HEK293 (cell line): Measurements from ENCODE around the gene FBXW5.

ENCODE experiments used
- CTCF ChIA-PET: fragments of 350-600 bp; formaldehyde crosslinking; extraction: SDS; loops from one replicate; lab custom pipeline; 2021; ENCODE audit warnings: antibody characterized with exemption; lab: Yijun Ruan, JAX
- POLR2A ChIA-PET: fragments of 300-600 bp; formaldehyde crosslinking; extraction: SDS; loops from one replicate; lab custom pipeline; 2020; ENCODE audit warnings: antibody characterized with exemption, inconsistent platforms; lab: Yijun Ruan, JAX
- H3K27ac ChIP-seq: fragments of 200-500 bp; sonication (Bioruptor generic); 2 replicates; pipeline ENCODE4 v1.5.1; 2014; ENCODE audit warnings: low read depth, low read length, control low read depth, inconsistent platforms; ENCODE audit errors: extremely low read depth
- H3K36me3 ChIP-seq, 2 experiments: fragments of 200-500 bp in 1 of 2; sonication (Bioruptor generic) in 1 of 2; 1 replicate in 1 of 2; 2 replicates in 1 of 2; pipeline ENCODE4 v1.5.1; 2014 to 2017; ENCODE audit warnings: inconsistent platforms in 2 of 2, low read length in 2 of 2; ENCODE audit not compliant: control insufficient read depth in 2 of 2, insufficient read depth in 1 of 2
- H3K4me1 ChIP-seq: fragments of 200-500 bp; sonication (Bioruptor generic); 2 replicates; pipeline ENCODE4 v1.5.1; 2014; ENCODE audit warnings: mild to moderate bottlenecking, low read length, inconsistent platforms; ENCODE audit not compliant: control insufficient read depth, insufficient read depth
- H3K4me3 ChIP-seq: 2 replicates; pipeline ENCODE4 v1.5.1; 2011; ENCODE audit warnings: low read depth, mild to moderate bottlenecking, control low read depth, low read length, moderate library complexity
- H3K9me3 ChIP-seq: fragments of 200-500 bp; sonication (Bioruptor generic); 2 replicates; pipeline ENCODE4 v1.5.1; 2014; ENCODE audit warnings: low read depth, low read length, inconsistent platforms; ENCODE audit not compliant: control insufficient read depth, insufficient read depth
- BCL11A ChIP-seq: fragments of 450-650 bp; formaldehyde crosslinking; IDR thresholded peaks from 2 replicates; pipeline ENCODE4 v1.5.1; 2016; ENCODE audit warnings: low read depth, missing biosample characterization, missing genetic modification characterization
- IKZF3 ChIP-seq: fragments of 450-650 bp; IDR thresholded peaks from 2 replicates; pipeline ENCODE4 v1.5.0; 2018; ENCODE audit warnings: missing biosample characterization, mild to moderate bottlenecking, missing genetic modification characterization, moderate library complexity
- YY2 ChIP-seq: fragments of 450-650 bp; formaldehyde crosslinking; IDR thresholded peaks from 2 replicates; pipeline ENCODE4 v1.5.1; 2016; ENCODE audit warnings: missing biosample characterization, missing genetic modification characterization
- ZNF114 ChIP-seq: fragments of 450-650 bp; formaldehyde crosslinking; IDR thresholded peaks from 2 replicates; pipeline ENCODE4 v1.5.0; 2017; ENCODE audit warnings: missing biosample characterization, missing genetic modification characterization
- ZNF2 ChIP-seq: fragments of 450-650 bp; formaldehyde crosslinking; IDR thresholded peaks from 2 replicates; pipeline ENCODE4 v1.5.1; 2016; ENCODE audit warnings: missing biosample characterization, missing genetic modification characterization
- ZNF223 ChIP-seq: fragments of 450-650 bp; formaldehyde crosslinking; IDR thresholded peaks from 2 replicates; pipeline ENCODE4 v1.5.1; 2016; ENCODE audit warnings: missing biosample characterization, missing genetic modification characterization
- ZNF324 ChIP-seq: fragments of 450-650 bp; formaldehyde crosslinking; IDR thresholded peaks from 2 replicates; pipeline ENCODE4 v1.5.1; 2016; ENCODE audit warnings: missing biosample characterization, missing genetic modification characterization
- ZNF354C ChIP-seq: fragments of 450-650 bp; formaldehyde crosslinking; IDR thresholded peaks from 2 replicates; pipeline ENCODE4 v1.5.1; 2016; ENCODE audit warnings: missing biosample characterization, missing genetic modification characterization, low read depth, borderline replicate concordance
- ZNF404 ChIP-seq: fragments of 450-650 bp; formaldehyde crosslinking; IDR thresholded peaks from 2 replicates; pipeline ENCODE4 v1.5.1; 2017; ENCODE audit warnings: missing biosample characterization, missing genetic modification characterization
- ZNF423 ChIP-seq: fragments of 450-650 bp; formaldehyde crosslinking; IDR thresholded peaks from 2 replicates; pipeline ENCODE4 v1.5.1; 2016; ENCODE audit warnings: missing biosample characterization, missing genetic modification characterization
- ZNF555 ChIP-seq: fragments of 450-650 bp; formaldehyde crosslinking; conservative IDR thresholded peaks from 2 replicates; pipeline ENCODE4 v1.5.1; 2017; ENCODE audit warnings: missing biosample characterization, mild to moderate bottlenecking, missing genetic modification characterization, inconsistent platforms
- ZNF560 ChIP-seq: fragments of 450-650 bp; formaldehyde crosslinking; IDR thresholded peaks from 2 replicates; pipeline ENCODE4 v1.5.1; 2017; ENCODE audit warnings: missing biosample characterization, missing genetic modification characterization, borderline replicate concordance
- ZNF600 ChIP-seq: fragments of 450-650 bp; formaldehyde crosslinking; IDR thresholded peaks from 2 replicates; pipeline ENCODE4 v1.5.1; 2016; ENCODE audit warnings: missing biosample characterization, missing genetic modification characterization
- ZNF629 ChIP-seq: fragments of 450-650 bp; formaldehyde crosslinking; IDR thresholded peaks from 2 replicates; pipeline ENCODE4 v1.5.1; 2017; ENCODE audit warnings: missing biosample characterization, missing genetic modification characterization
- ZNF707 ChIP-seq: fragments of 450-650 bp; formaldehyde crosslinking; IDR thresholded peaks from 2 replicates; pipeline ENCODE4 v1.5.1; 2016; ENCODE audit warnings: missing biosample characterization, missing genetic modification characterization
- ZNF777 ChIP-seq: fragments of 450-650 bp; formaldehyde crosslinking; IDR thresholded peaks from 2 replicates; pipeline ENCODE4 v1.5.1; 2017; ENCODE audit warnings: missing biosample characterization, missing genetic modification characterization, borderline replicate concordance
- TF ChIP-seq, protein P1 (sequence below): fragments of 450-650 bp; formaldehyde crosslinking; IDR thresholded peaks from 2 replicates; pipeline ENCODE4 v1.5.1; 2016; ENCODE audit warnings: missing biosample characterization, missing genetic modification characterization
- TF ChIP-seq, protein P2 (sequence below): fragments of 450-650 bp; formaldehyde crosslinking; IDR thresholded peaks from 2 replicates; pipeline ENCODE4 v1.5.1; 2017; ENCODE audit warnings: missing biosample characterization, missing genetic modification characterization
- TF ChIP-seq, protein P3 (sequence below): fragments of 450-650 bp; formaldehyde crosslinking; IDR thresholded peaks from 2 replicates; pipeline ENCODE4 v1.5.1; 2016; ENCODE audit warnings: missing biosample characterization, missing genetic modification characterization
- TF ChIP-seq, protein P4 (sequence below): fragments of 450-650 bp; formaldehyde crosslinking; IDR thresholded peaks from 2 replicates; pipeline ENCODE4 v1.5.1; 2016; ENCODE audit warnings: missing biosample characterization, missing genetic modification characterization

The FBXW5 gene

DNA sequence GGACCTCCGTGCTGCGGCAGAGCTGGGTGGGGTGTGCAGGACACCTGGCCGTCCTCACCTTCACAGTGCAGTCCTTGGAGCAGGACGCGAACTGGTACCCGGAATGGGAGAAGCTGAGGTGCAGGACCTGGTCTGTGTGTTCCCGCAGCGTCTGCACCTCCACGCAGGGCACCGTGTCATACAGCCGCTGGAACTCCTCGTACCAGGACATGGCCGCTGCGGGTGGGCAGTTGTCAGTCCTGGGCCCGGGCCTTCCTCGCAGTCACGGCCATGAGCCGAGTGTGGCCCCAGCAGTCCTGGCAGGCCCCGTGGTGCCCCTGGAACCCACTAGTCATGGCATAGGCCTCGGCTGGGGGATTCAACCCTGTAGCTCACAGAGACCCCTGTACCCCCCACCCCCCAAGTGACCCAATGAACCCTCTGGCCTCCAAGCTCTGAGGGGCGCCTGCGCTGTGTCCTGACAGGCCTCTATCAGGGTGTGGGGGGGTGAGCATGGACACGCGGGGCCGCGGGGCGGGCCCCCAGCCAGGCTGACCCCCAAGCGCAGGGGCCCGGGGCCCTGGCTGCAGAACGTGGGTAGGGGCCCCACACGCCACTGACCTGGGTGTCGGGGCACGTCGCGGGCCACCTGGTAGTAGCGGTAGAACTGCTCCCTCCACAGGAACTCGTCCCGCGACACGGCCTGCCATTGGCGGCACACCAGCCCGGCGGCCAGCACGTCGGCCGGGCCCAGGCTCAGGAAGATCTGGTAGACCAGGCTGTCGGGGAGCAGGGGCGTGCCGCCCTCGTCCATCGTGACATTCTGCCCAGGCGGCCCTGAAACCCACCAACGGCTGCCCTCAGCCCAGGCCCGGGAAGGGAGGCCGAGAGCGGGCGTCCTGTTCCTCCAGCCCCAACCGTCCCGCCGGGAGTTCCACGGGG, 987 bp downstream of the FBXW5 start (continued):
- no peak for TF ChIP-seq ZNF629 (tag by site-specific recombination)

DNA sequence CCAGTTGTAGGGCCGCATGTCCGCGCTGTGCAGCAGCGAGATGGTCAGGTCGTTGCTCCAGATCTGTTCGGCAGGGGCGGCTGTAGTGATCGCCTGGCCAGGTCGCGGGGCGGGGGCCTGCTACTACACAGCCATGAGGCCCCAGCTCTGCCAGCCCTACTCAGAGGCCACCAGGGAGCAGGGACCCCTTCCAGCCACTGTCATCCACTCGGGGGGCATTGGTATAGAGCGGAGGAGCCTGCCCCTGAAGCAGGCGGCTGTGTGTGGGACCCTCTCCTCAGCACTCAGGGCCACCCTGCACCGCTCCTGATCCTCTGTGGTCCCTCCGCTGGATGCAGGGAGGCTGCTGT, 1.7 kb downstream of the FBXW5 start:
- ChIA-PET POLR2A (interaction anchor here (0.6 kb wide), 1 partner anchor 49 kb away, joined by 7 read pairs; no protein-coding TSS in a partner anchor), CTCF (no interaction called here)
- Histone ChIP-seq H3K9me3 (no peaks in the 10 kb centered on the region), H3K36me3 (peaks cover 0 to 46% of the 10 kb centered on the region in 2 experiments; a peak in 1 of 3 replicates), H3K27ac (no peak overlapping the region; the same call in 1 of the 2 replicates), H3K4me3 (no peak overlapping the region), H3K4me1 (no peaks in the 10 kb centered on the region)
- TF ChIP-seq ZNF223 (tag by site-specific recombination) (no peak), ZNF707 (no peak), ZNF777 (tag by site-specific recombination) (no peak)
- TF ChIP-seq, protein P1, sequence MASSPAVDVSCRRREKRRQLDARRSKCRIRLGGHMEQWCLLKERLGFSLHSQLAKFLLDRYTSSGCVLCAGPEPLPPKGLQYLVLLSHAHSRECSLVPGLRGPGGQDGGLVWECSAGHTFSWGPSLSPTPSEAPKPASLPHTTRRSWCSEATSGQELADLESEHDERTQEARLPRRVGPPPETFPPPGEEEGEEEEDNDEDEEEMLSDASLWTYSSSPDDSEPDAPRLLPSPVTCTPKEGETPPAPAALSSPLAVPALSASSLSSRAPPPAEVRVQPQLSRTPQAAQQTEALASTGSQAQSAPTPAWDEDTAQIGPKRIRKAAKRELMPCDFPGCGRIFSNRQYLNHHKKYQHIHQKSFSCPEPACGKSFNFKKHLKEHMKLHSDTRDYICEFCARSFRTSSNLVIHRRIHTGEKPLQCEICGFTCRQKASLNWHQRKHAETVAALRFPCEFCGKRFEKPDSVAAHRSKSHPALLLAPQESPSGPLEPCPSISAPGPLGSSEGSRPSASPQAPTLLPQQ (tag by site-specific recombination) = no peak

DNA sequence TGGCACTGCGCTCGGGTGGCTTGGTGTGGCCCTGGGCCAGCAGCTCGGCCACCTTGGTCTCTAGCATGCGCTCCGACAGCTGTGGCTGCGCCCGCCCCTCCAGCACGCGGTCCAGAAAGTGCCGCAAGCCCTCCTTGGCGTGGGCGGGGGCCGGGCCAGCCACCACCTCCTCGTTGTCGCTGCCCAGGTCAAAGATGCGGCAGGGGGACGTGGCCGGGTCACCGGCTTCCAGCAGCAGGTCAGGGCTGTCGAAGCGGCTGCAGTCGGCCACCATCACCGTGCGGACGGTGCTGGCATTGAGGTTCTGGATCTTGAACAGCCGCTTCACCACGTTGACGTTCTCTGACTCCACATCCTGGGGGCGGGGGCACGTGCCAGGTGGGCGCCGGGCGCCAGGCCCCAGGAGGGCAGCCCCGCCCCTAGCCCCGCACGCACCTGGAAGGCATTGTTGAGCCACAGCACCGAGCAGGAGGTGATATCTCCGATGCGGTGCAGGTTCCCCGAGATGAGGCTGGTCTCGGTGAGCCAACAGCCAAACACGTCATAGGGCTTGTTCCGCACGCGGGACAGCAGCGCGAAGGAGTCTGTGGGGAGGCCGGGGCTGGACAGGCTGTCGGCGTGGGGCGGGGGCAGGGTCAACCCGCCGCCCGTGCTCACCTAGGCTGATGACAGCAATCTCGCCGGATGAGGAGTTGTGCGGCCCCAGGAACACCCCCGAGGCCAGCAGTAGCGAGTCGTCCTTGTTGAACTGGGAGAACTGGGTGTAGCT, 2.2 kb downstream of the FBXW5 start:
- no peak for TF ChIP-seq ZNF629 (tag by site-specific recombination)
- TF ChIP-seq, protein P2, sequence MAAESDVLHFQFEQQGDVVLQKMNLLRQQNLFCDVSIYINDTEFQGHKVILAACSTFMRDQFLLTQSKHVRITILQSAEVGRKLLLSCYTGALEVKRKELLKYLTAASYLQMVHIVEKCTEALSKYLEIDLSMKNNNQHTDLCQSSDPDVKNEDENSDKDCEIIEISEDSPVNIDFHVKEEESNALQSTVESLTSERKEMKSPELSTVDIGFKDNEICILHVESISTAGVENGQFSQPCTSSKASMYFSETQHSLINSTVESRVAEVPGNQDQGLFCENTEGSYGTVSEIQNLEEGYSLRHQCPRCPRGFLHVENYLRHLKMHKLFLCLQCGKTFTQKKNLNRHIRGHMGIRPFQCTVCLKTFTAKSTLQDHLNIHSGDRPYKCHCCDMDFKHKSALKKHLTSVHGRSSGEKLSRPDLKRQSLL (tag by site-specific recombination) = 0 out of 2 replicates have a peak, but pooled peaks have one; percentile 27
- TF ChIP-seq, protein P3, sequence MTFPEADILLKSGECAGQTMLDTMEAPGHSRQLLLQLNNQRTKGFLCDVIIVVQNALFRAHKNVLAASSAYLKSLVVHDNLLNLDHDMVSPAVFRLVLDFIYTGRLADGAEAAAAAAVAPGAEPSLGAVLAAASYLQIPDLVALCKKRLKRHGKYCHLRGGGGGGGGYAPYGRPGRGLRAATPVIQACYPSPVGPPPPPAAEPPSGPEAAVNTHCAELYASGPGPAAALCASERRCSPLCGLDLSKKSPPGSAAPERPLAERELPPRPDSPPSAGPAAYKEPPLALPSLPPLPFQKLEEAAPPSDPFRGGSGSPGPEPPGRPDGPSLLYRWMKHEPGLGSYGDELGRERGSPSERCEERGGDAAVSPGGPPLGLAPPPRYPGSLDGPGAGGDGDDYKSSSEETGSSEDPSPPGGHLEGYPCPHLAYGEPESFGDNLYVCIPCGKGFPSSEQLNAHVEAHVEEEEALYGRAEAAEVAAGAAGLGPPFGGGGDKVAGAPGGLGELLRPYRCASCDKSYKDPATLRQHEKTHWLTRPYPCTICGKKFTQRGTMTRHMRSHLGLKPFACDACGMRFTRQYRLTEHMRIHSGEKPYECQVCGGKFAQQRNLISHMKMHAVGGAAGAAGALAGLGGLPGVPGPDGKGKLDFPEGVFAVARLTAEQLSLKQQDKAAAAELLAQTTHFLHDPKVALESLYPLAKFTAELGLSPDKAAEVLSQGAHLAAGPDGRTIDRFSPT (tag by site-specific recombination) = peak; percentile 50; the same call in 1 of the 2 replicates
- TF ChIP-seq ZNF324 (tag by site-specific recombination) = no peak
- no peak for TF ChIP-seq ZNF354C (tag by site-specific recombination)
- no peak for TF ChIP-seq ZNF423 (tag by site-specific recombination)
- TF ChIP-seq BCL11A (tag by site-specific recombination) = peak; percentile 63; the same call in 1 of the 2 replicates
- TF ChIP-seq ZNF555 (tag by site-specific recombination) = no peak
- TF ChIP-seq ZNF560 (tag by site-specific recombination) = no peak
- no peak for TF ChIP-seq ZNF404 (tag by site-specific recombination)
- no peak for TF ChIP-seq IKZF3 (tag by site-specific recombination)
- no peak for TF ChIP-seq YY2
- no peak for TF ChIP-seq ZNF114 (tag by site-specific recombination)
- TF ChIP-seq ZNF600 (tag by site-specific recombination) = peak; percentile 66; the same call in 1 of the 2 replicates
- TF ChIP-seq ZNF2 = 0 out of 2 replicates have a peak, but pooled peaks have one; percentile 21
- TF ChIP-seq, protein P4, sequence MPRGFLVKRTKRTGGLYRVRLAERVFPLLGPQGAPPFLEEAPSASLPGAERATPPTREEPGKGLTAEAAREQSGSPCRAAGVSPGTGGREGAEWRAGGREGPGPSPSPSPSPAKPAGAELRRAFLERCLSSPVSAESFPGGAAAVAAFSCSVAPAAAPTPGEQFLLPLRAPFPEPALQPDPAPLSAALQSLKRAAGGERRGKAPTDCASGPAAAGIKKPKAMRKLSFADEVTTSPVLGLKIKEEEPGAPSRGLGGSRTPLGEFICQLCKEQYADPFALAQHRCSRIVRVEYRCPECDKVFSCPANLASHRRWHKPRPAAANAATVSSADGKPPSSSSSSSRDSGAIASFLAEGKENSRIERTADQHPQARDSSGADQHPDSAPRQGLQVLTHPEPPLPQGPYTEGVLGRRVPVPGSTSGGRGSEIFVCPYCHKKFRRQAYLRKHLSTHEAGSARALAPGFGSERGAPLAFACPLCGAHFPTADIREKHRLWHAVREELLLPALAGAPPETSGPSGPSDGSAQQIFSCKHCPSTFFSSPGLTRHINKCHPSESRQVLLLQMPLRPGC = no peak
- Histone ChIP-seq H3K4me3 (no peak overlapping the region), H3K27ac (no peak overlapping the region), H3K36me3 (peaks cover 0 to 52% of the 10 kb centered on the region in 2 experiments; a peak in 1 of 3 replicates), H3K4me1 (no peaks in the 10 kb centered on the region), H3K9me3 (no peaks in the 10 kb centered on the region)
- ChIA-PET CTCF (interaction anchor here (0.7 kb wide), 1 partner anchor 10 kb away, joined by 3 read pairs; no protein-coding TSS in a partner anchor), POLR2A (interaction anchor here (0.6 kb wide), 2 partner anchors 12 to 48 kb away, joined by 3 to 7 read pairs; no protein-coding TSS in a partner anchor)
